ENCODE data around the gene IGFLR1.

Gene IGFLR1

GRCh38 chr19:35757231-35757748, 15.0 kb upstream of the IGFLR1 start:
- Histone ChIP-seq H3K4ac (ENCODE audit: low read depth, low read length) (peak overlapping the region; percentile 71), H3K27me3 (ENCODE audit: insufficient read depth, low read length) (no peaks in the 10 kb centered on the region), H3K27ac (ENCODE audit: low read depth, low read length) (peak overlapping the region; percentile 93), H3K23ac (ENCODE audit: low read length) (no peak overlapping the region), H3K79me2 (ENCODE audit: control insufficient read depth, insufficient read depth, low read length, poor library complexity) (peaks cover 6% of the 10 kb centered on the region), H2AK5ac (ENCODE audit: low read length) (peak overlapping the region; percentile 91), H2BK12ac (ENCODE audit: low read length) (peak overlapping the region; percentile 83), H3K9ac (ENCODE audit: low read length) (peak overlapping the region; percentile 64), H3K36me3 (ENCODE audit: control insufficient read depth in 1 of 2, insufficient read depth in 2 of 2, low read length in 2 of 2) (peaks cover 40 to 42% of the 10 kb centered on the region in 2 experiments), H3K4me2 (ENCODE audit: low read length) (peak overlapping the region; percentile 69), H2BK120ac (ENCODE audit: insufficient read depth, low read length, poor library complexity) (peak overlapping the region; percentile 93), H4K12ac (ENCODE audit: low read depth, low read length) (peak overlapping the region; percentile 84), H2AFZ (ENCODE audit: insufficient read depth, low read length, poor library complexity) (peak overlapping the region; percentile 58), H3K4me1 (ENCODE audit: control insufficient read depth in 1 of 2, insufficient read depth in 2 of 2, low read length in 2 of 2) (peaks cover 29 to 31% of the 10 kb centered on the region in 2 experiments), H3K79me1 (ENCODE audit: low read length) (peaks cover 27% of the 10 kb centered on the region), H3K18ac (ENCODE audit: low read length) (peak overlapping the region; percentile 85), H3K14ac (ENCODE audit: low read length) (peak overlapping the region; percentile 84), H4K8ac (ENCODE audit: low read depth, low read length) (peak overlapping the region; percentile 87), H3K9me3 (ENCODE audit: insufficient read depth, low read depth, low read length) (peaks cover 4% of the 10 kb centered on the region), H3K4me3 (ENCODE audit: low read depth, low read length) (no peak overlapping the region), H2BK5ac (ENCODE audit: low read depth, low read length, poor library complexity) (peak overlapping the region; percentile 88), H4K91ac (ENCODE audit: low read depth, low read length) (peak overlapping the region; percentile 91)
- WGBS (ENCODE audit: extremely low coverage, insufficient coverage, insufficient read length), result no CpG with 5 or more reads among the region's 19 CpGs
- peak; percentile 95 for DNase-seq

- H3K27ac ChIP-seq (ENCODE audit: low read depth, low read length), result peak within 1 kb of the TSS; percentile 93
- peak within 1 kb of the TSS; percentile 84 for H4K12ac ChIP-seq (ENCODE audit: low read depth, low read length)
- no peak within 1 kb of the TSS for H3K23ac ChIP-seq (ENCODE audit: low read length)
- peak within 1 kb of the TSS; percentile 69 for H3K4me2 ChIP-seq (ENCODE audit: low read length)
- peak within 1 kb of the TSS; percentile 91 for H2AK5ac ChIP-seq (ENCODE audit: low read length)
- H4K91ac ChIP-seq (ENCODE audit: low read depth, low read length), result peak within 1 kb of the TSS; percentile 91
- no CpG with 5 or more reads among the region's 52 CpGs for WGBS (ENCODE audit: extremely low coverage, insufficient coverage, insufficient read length)
- H3K4ac ChIP-seq (ENCODE audit: low read depth, low read length), result peak within 1 kb of the TSS; percentile 71
- H3K9me3 ChIP-seq (ENCODE audit: insufficient read depth, low read depth, low read length), result peaks cover 4% of the 10 kb centered on the region
- peaks cover 41 to 42% of the 10 kb centered on the region in 2 experiments for H3K36me3 ChIP-seq (ENCODE audit: control insufficient read depth in 1 of 2, insufficient read depth in 2 of 2, low read length in 2 of 2)
- peaks cover 6% of the 10 kb centered on the region for H3K79me2 ChIP-seq (ENCODE audit: control insufficient read depth, insufficient read depth, low read length, poor library complexity)
- peak within 1 kb of the TSS; percentile 64 for H3K9ac ChIP-seq (ENCODE audit: low read length)
- H4K8ac ChIP-seq (ENCODE audit: low read depth, low read length), result peak within 1 kb of the TSS; percentile 87
- H2BK120ac ChIP-seq (ENCODE audit: insufficient read depth, low read length, poor library complexity), result peak within 1 kb of the TSS; percentile 93
- peaks cover 27% of the 10 kb centered on the region for H3K79me1 ChIP-seq (ENCODE audit: low read length)
- H3K4me1 ChIP-seq (ENCODE audit: control insufficient read depth in 1 of 2, insufficient read depth in 2 of 2, low read length in 2 of 2), result peaks cover 29 to 31% of the 10 kb centered on the region in 2 experiments
- H3K14ac ChIP-seq (ENCODE audit: low read length), result peak within 1 kb of the TSS; percentile 86
- H3K18ac ChIP-seq (ENCODE audit: low read length), result peak within 1 kb of the TSS; percentile 85
- peak within 1 kb of the TSS; percentile 88 for H2BK5ac ChIP-seq (ENCODE audit: low read depth, low read length, poor library complexity)
- H3K27me3 ChIP-seq (ENCODE audit: insufficient read depth, low read length), result no peaks in the 10 kb centered on the region
- H2AFZ ChIP-seq (ENCODE audit: insufficient read depth, low read length, poor library complexity), result peak within 1 kb of the TSS; percentile 58
- peak within 1 kb of the TSS; percentile 83 for H2BK12ac ChIP-seq (ENCODE audit: low read length)
- no peak within 1 kb of the TSS for H3K4me3 ChIP-seq (ENCODE audit: low read depth, low read length)
- DNase-seq, result no peak
Measured at GRCh38 chr19:35756377-35757230, 14.4 kb upstream of the IGFLR1 start, which contains the start of gene HSPB6. HSPB6 (minus strand) TSS chr19:35757029; CDS start chr19:35757008, 21 bp downstream.

- peaks cover 4% of the 10 kb centered on the region for H3K9me3 ChIP-seq (ENCODE audit: insufficient read depth, low read depth, low read length)
- H2BK12ac ChIP-seq (ENCODE audit: low read length), result peak overlapping the region; percentile 78
- H3K27ac ChIP-seq (ENCODE audit: low read depth, low read length), result peak overlapping the region; percentile 93
- H3K36me3 ChIP-seq (ENCODE audit: control insufficient read depth in 1 of 2, insufficient read depth in 2 of 2, low read length in 2 of 2), result peaks cover 37 to 39% of the 10 kb centered on the region in 2 experiments
- peak overlapping the region; percentile 49 for H2AK5ac ChIP-seq (ENCODE audit: low read length)
- no peak overlapping the region for H2AFZ ChIP-seq (ENCODE audit: insufficient read depth, low read length, poor library complexity)
- H2BK120ac ChIP-seq (ENCODE audit: insufficient read depth, low read length, poor library complexity), result peak overlapping the region; percentile 88
- peak; percentile 14 to 34 for DNase-seq
- peak overlapping the region; percentile 86 for H3K14ac ChIP-seq (ENCODE audit: low read length)
- H3K18ac ChIP-seq (ENCODE audit: low read length), result peak overlapping the region; percentile 51
- peak overlapping the region; percentile 57 for H3K4me2 ChIP-seq (ENCODE audit: low read length)
- H3K23ac ChIP-seq (ENCODE audit: low read length), result no peak overlapping the region
- peaks cover 29 to 31% of the 10 kb centered on the region in 2 experiments for H3K4me1 ChIP-seq (ENCODE audit: control insufficient read depth in 1 of 2, insufficient read depth in 2 of 2, low read length in 2 of 2)
- no peak overlapping the region for H3K4me3 ChIP-seq (ENCODE audit: low read depth, low read length)
- no peak overlapping the region for H3K9ac ChIP-seq (ENCODE audit: low read length)
- no peaks in the 10 kb centered on the region for H3K27me3 ChIP-seq (ENCODE audit: insufficient read depth, low read length)
- H4K91ac ChIP-seq (ENCODE audit: low read depth, low read length), result peak overlapping the region; percentile 91
- peak overlapping the region; percentile 68 for H2BK5ac ChIP-seq (ENCODE audit: low read depth, low read length, poor library complexity)
- peaks cover 27% of the 10 kb centered on the region for H3K79me1 ChIP-seq (ENCODE audit: low read length)
- no CpG with 5 or more reads among the region's 74 CpGs for WGBS (ENCODE audit: extremely low coverage, insufficient coverage, insufficient read length)
- H3K79me2 ChIP-seq (ENCODE audit: control insufficient read depth, insufficient read depth, low read length, poor library complexity), result peaks cover 6% of the 10 kb centered on the region
- peak overlapping the region; percentile 68 for H3K4ac ChIP-seq (ENCODE audit: low read depth, low read length)
- H4K8ac ChIP-seq (ENCODE audit: low read depth, low read length), result peak overlapping the region; percentile 67
- peak overlapping the region; percentile 22 for H4K12ac ChIP-seq (ENCODE audit: low read depth, low read length)
Measured at GRCh38 chr19:35755550-35756376, 13.5 kb upstream of the IGFLR1 start.

- Histone ChIP-seq H3K18ac (ENCODE audit: low read length) (peak overlapping the region; percentile 18), H3K79me2 (ENCODE audit: control insufficient read depth, insufficient read depth, low read length, poor library complexity) (peaks cover 6% of the 10 kb centered on the region), H4K8ac (ENCODE audit: low read depth, low read length) (peak overlapping the region; percentile 67), H3K27ac (ENCODE audit: low read depth, low read length) (peak overlapping the region; percentile 93), H2AK5ac (ENCODE audit: low read length) (no peak overlapping the region), H2BK120ac (ENCODE audit: insufficient read depth, low read length, poor library complexity) (peak overlapping the region; percentile 88), H3K9ac (ENCODE audit: low read length) (no peak overlapping the region), H2BK5ac (ENCODE audit: low read depth, low read length, poor library complexity) (peak overlapping the region; percentile 68), H4K91ac (ENCODE audit: low read depth, low read length) (peak overlapping the region; percentile 91), H3K9me3 (ENCODE audit: insufficient read depth, low read depth, low read length) (peaks cover 4% of the 10 kb centered on the region), H2BK12ac (ENCODE audit: low read length) (peak overlapping the region; percentile 47), H3K4me3 (ENCODE audit: low read depth, low read length) (no peak overlapping the region), H2AFZ (ENCODE audit: insufficient read depth, low read length, poor library complexity) (no peak overlapping the region), H4K12ac (ENCODE audit: low read depth, low read length) (peak overlapping the region; percentile 21), H3K36me3 (ENCODE audit: control insufficient read depth in 1 of 2, insufficient read depth in 2 of 2, low read length in 2 of 2) (peaks cover 36 to 38% of the 10 kb centered on the region in 2 experiments), H3K4me2 (ENCODE audit: low read length) (peak overlapping the region; percentile 57), H3K27me3 (ENCODE audit: insufficient read depth, low read length) (no peaks in the 10 kb centered on the region), H3K14ac (ENCODE audit: low read length) (peak overlapping the region; percentile 59), H3K4me1 (ENCODE audit: control insufficient read depth in 1 of 2, insufficient read depth in 2 of 2, low read length in 2 of 2) (peaks cover 29 to 30% of the 10 kb centered on the region in 2 experiments), H3K4ac (ENCODE audit: low read depth, low read length) (no peak overlapping the region), H3K23ac (ENCODE audit: low read length) (no peak overlapping the region), H3K79me1 (ENCODE audit: low read length) (peaks cover 27% of the 10 kb centered on the region)
- no peak for DNase-seq
- WGBS (ENCODE audit: extremely low coverage, insufficient coverage, insufficient read length), result no CpG with 5 or more reads among the region's 17 CpGs
Measured at GRCh38 chr19:35755131-35755549, 12.9 kb upstream of the IGFLR1 start.

All from trophoblast cell (in vitro differentiated cells and primary cell).